MCF 10A (cell line): ENCODE measurements around the gene NUDT11. TPM values are rescaled to one million over a fixed set of nuclear protein-coding genes. Genes with fewer than 3 reads are reported as not detected.
"Not testable (repeated sequence)": the region's sequence is repeated elsewhere in the genome, so short reads cannot be mapped to it uniquely, and the experiment has no call there.

Experiments
- BruUV-seq: library from RNA; stranded (reverse); fragments of 400-500 nt; replicated peaks from 2 replicates; lab custom pipeline; 2021; lab: Mats Ljungman, UMichigan
- CTCF ChIA-PET: fragments of 300-600 bp; sonication (Branson Sonifier 250); formaldehyde crosslinking; extraction: SDS; loops from one replicate; lab custom pipeline; 2021; ENCODE audit warnings: antibody characterized with exemption, inconsistent platforms; lab: Yijun Ruan, JAX
- POLR2A ChIA-PET: fragments of 300-600, 350-650 bp; sonication (Branson Sonifier 250); formaldehyde crosslinking; extraction: SDS; loops from one replicate; lab custom pipeline; 2020; ENCODE audit warnings: antibody characterized with exemption, inconsistent platforms; lab: Yijun Ruan, JAX
- DNase-seq: peaks from one replicate; pipeline ENCODE4 v3.0.0-alpha.2; 2018; ENCODE audit not compliant: unreplicated experiment
- H3K27ac Mint-ChIP-seq: one replicate; pipeline ENCODE4 v1.8.0; 2022; ENCODE audit warnings: mild to moderate bottlenecking, low read depth, mixed read lengths; ENCODE audit not compliant: unreplicated experiment
- H3K27me3 Mint-ChIP-seq: one replicate; pipeline ENCODE4 v1.8.0; 2022; ENCODE audit warnings: mixed read lengths; ENCODE audit not compliant: insufficient read depth, unreplicated experiment
- H3K36me3 Mint-ChIP-seq: one replicate; pipeline ENCODE4 v1.8.0; 2022; ENCODE audit warnings: mild to moderate bottlenecking, moderate library complexity, mixed read lengths; ENCODE audit not compliant: insufficient read depth, unreplicated experiment
- H3K4me1 Mint-ChIP-seq: one replicate; pipeline ENCODE4 v1.8.0; 2022; ENCODE audit warnings: mixed read lengths; ENCODE audit not compliant: insufficient read depth, unreplicated experiment
- H3K4me3 Mint-ChIP-seq: one replicate; pipeline ENCODE4 v1.8.0; 2022; ENCODE audit warnings: mild to moderate bottlenecking, moderate library complexity, mixed read lengths; ENCODE audit not compliant: unreplicated experiment
- H3K9me3 Mint-ChIP-seq: one replicate; pipeline ENCODE4 v1.8.0; 2022; ENCODE audit warnings: mixed read lengths; ENCODE audit not compliant: unreplicated experiment
- CTCF ChIP-seq: fragments of 200-600 bp; IDR thresholded peaks from one replicate; pipeline ENCODE4 v1.8.0; 2022; ENCODE audit warnings: antibody characterized with exemption, mild to moderate bottlenecking; ENCODE audit not compliant: unreplicated experiment
- intact Hi-C: fragments of 100-400 bp; cut with micrococcal nuclease; formaldehyde crosslinking; loops from 2 replicates; pipeline ENCODE4 v1.14.1; 2022
- total RNA-seq: library from RNA; stranded (reverse); gene quantifications from 2 replicates; pipeline ENCODE4 v1.2.3, GENCODE V29; 2022

Gene NUDT11
- total RNA-seq, 1 experiment from 2014 or later, result 1.9 TPM

- Mint-ChIP-seq H3K27me3 (peaks cover 33% of the 10 kb centered on the region), H3K4me3 (no peak overlapping the region), H3K27ac (no peak overlapping the region), H3K4me1 (no peaks in the 10 kb centered on the region), H3K36me3 (no peaks in the 10 kb centered on the region), H3K9me3 (peaks cover 13% of the 10 kb centered on the region)
- TF ChIP-seq CTCF, result no peak
- DNase-seq, result no peak
- ChIA-PET CTCF (interaction anchor here (0.7 kb wide), 1 partner anchor 1080 kb away, joined by 4 read pairs; no protein-coding TSS in a partner anchor), POLR2A (no interaction called here)
- intact Hi-C loops, result no loop called here
- no TSS peak for BruUV-seq
Measured at GRCh38 chrX:51494409-51494808, 2.0 kb downstream of the NUDT11 start.

GRCh38 chrX:51487960-51488267 is 8.5 kb downstream of the NUDT11 start:
- CTCF ChIA-PET, result interaction anchor here (0.5 to 2.8 kb wide), 21 partner anchors 11 to 1394 kb away, joined by 3 to 40 read pairs (median 4); no protein-coding TSS in a partner anchor
- Mint-ChIP-seq H3K27ac (no peak overlapping the region), H3K27me3 (peaks cover 58% of the 10 kb centered on the region), H3K9me3 (no peaks in the 10 kb centered on the region), H3K36me3 (no peaks in the 10 kb centered on the region), H3K4me3 (no peak overlapping the region), H3K4me1 (no peaks in the 10 kb centered on the region)
- intact Hi-C loops, result loop anchor here (5.0 kb wide), 2 partner anchors 759 to 774 kb away; no protein-coding TSS in a partner anchor
- no peak for TF ChIP-seq CTCF
- POLR2A ChIA-PET, result interaction anchor here (0.5 kb wide), 1 partner anchor 885 kb away, joined by 3 read pairs; no protein-coding TSS in a partner anchor
- no peak for DNase-seq
- BruUV-seq, result no TSS peak

- Mint-ChIP-seq H3K36me3 (no peaks in the 10 kb centered on the region), H3K27me3 (peaks cover 36% of the 10 kb centered on the region), H3K4me3 (no peak overlapping the region), H3K4me1 (no peaks in the 10 kb centered on the region), H3K27ac (no peak overlapping the region), H3K9me3 (no peaks in the 10 kb centered on the region)
- ChIA-PET CTCF (interaction anchor here (0.5 kb wide), 1 partner anchor 150 kb away, joined by 3 read pairs; no protein-coding TSS in a partner anchor), POLR2A (no interaction called here)
- TF ChIP-seq CTCF, result no peak
- intact Hi-C loops, result loop anchor here (5.0 kb wide), 2 partner anchors 763 to 778 kb away; no protein-coding TSS in a partner anchor
- no peak for DNase-seq
- BruUV-seq, result no TSS peak
Measured at GRCh38 chrX:51484616-51485015, 11.8 kb downstream of the NUDT11 start.

GRCh38 chrX:51482411-51482810 is 14.0 kb downstream of the NUDT11 start:
- H3K27ac Mint-ChIP-seq, POLR2A ChIA-PET, BruUV-seq, intact Hi-C loops, H3K9me3 Mint-ChIP-seq, DNase-seq, CTCF ChIA-PET, H3K4me1 Mint-ChIP-seq, H3K4me3 Mint-ChIP-seq, H3K36me3 Mint-ChIP-seq: not testable (repeated sequence)
- peaks cover 44% of the 10 kb centered on the region for H3K27me3 Mint-ChIP-seq
